CD4-positive, alpha-beta T cell treated with Interleukin-17A for 1 hour (primary cell): ENCODE results near the gene QSOX1.

Source experiments
- DNase-seq: peaks from one replicate; pipeline ENCODE4 v3.0.0-alpha.2; 2020

Gene QSOX1

GRCh38 chr1:180152588-180152987 is 2.1 kb upstream of the QSOX1 start:
- no peak for DNase-seq

- no peak for DNase-seq
These were observed 1.6 kb upstream of the QSOX1 start for GRCh38 chr1:180153032-180153431.

GRCh38 chr1:180154003-180154324 is 705 bp upstream of the QSOX1 start:
- no peak for DNase-seq

GRCh38 chr1:180155182-180155682 is 563 bp downstream of the QSOX1 start:
- DNase-seq = no peak

GRCh38 chr1:180156201-180156600 is 1.5 kb downstream of the QSOX1 start:
- no peak for DNase-seq

- no peak for DNase-seq
These were observed 2.0 kb downstream of the QSOX1 start for GRCh38 chr1:180156631-180157091.

GRCh38 chr1:180157108-180157507 is 2.4 kb downstream of the QSOX1 start:
- no peak for DNase-seq

- DNase-seq = no peak
These were observed 2.9 kb downstream of the QSOX1 start for GRCh38 chr1:180157576-180158057.

GRCh38 chr1:180158149-180159147 is 3.8 kb downstream of the QSOX1 start:
- DNase-seq = no peak

GRCh38 chr1:180160357-180160756 is 5.7 kb downstream of the QSOX1 start:
- DNase-seq = no peak

- DNase-seq = no peak
These were observed 8.4 kb downstream of the QSOX1 start for GRCh38 chr1:180163041-180163440.

GRCh38 chr1:180165096-180165495 is 10.4 kb downstream of the QSOX1 start:
- no peak for DNase-seq

GRCh38 chr1:180165509-180166435 is 11.1 kb downstream of the QSOX1 start:
- no peak for DNase-seq

- DNase-seq = no peak
These were observed 11.7 kb downstream of the QSOX1 start for GRCh38 chr1:180166436-180166800.

- DNase-seq = no peak
These were observed 12.5 kb downstream of the QSOX1 start for GRCh38 chr1:180167021-180167701.

GRCh38 chr1:180167721-180168467 is 13.2 kb downstream of the QSOX1 start:
- DNase-seq = no peak

GRCh38 chr1:180168786-180169639 is 14.3 kb downstream of the QSOX1 start:
- DNase-seq = peak; percentile 30

GRCh38 chr1:180169640-180170195 is 15.0 kb downstream of the QSOX1 start:
- no peak for DNase-seq

- no peak for DNase-seq
These were observed 16.0 kb downstream of the QSOX1 start for GRCh38 chr1:180170546-180171151.

GRCh38 chr1:180171691-180172090 is 17.0 kb downstream of the QSOX1 start:
- no peak for DNase-seq
